ENCODE data around the gene VAV3.
A peak's percentile ranks its signal among the peaks of the same experiment; 100 is the strongest.
"Not testable (repeated sequence)": the region's sequence is repeated elsewhere in the genome, so short reads cannot be mapped to it uniquely, and the experiment has no call there.

VAV3 gene

DNA sequence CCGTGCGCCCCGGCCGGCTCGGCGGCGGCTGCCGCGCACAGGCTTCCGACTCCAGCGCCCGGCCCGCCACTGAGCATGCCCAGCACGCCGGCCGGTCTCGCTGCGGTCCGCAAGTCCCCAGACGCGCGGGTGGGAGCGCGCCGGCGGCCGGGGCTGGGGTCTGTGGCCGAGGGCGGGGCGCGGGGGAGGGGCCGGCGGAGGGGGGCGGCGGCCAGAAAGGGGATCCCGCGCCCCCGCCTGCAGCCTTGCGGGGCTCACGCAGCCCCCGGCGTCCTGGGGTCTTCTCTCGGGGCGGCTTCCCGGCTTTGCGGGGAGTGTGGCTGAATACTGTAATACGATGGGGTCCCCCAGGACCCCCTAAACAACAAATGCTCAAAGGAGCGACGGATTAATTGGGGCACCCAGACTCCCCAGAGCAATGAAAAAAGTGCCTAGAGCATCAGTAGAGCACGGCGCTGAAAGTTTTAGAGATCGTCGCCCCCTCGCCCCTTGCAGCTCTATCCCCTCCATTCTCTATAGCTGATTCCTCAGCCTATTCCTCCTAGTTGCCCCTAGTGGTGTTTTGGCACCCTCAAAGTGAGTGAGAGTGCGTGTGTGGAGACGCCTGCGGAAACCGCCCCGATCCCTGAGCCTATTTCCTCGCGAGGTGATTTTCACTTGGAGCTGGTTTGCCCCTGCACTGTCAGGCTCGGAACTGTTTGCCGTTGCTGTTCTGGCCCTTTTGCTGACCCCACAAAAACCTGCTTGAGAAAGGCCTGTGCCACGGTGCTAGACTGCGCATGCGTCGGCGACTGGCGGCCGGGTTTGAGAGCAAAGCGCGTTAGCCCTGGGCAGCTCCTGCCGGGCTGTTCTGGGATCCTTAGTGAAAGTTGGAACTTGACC lies at the start of gene VAV3:
VAV3 (minus strand) TSS at position 71 of the 882 bp plus-strand sequence. CDS start 311 bp downstream, outside the sequence.
- DNase-seq = peak; percentile 83

- DNase-seq = no peak
Measured at GRCh38 chr1:108012553-108012952, 47.6 kb upstream of the VAV3 start.

DNA sequence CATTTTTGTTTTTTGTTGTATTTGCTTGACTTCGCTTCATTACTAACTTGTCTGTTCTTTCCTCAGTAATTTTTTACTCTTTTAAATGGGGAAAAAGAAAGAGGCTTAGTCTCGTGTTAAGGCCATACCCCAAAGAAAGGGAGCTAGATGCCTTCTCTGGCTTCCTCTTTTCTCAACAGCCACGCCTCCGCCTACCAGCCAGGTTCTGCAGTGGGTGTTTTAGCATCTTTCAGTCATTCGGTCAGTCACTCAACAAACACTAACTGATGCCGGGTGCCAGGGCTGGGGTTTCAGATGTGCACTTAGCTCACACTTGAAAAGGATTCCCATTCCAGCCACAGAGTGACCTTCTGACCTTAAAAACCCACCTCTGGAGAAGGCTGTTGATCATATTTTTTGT lies 46.3 kb upstream of the VAV3 start:
- peak; percentile 16 for DNase-seq

GRCh38 chr1:108010581-108010980 lies 45.6 kb upstream of the VAV3 start:
- no peak for DNase-seq

DNA sequence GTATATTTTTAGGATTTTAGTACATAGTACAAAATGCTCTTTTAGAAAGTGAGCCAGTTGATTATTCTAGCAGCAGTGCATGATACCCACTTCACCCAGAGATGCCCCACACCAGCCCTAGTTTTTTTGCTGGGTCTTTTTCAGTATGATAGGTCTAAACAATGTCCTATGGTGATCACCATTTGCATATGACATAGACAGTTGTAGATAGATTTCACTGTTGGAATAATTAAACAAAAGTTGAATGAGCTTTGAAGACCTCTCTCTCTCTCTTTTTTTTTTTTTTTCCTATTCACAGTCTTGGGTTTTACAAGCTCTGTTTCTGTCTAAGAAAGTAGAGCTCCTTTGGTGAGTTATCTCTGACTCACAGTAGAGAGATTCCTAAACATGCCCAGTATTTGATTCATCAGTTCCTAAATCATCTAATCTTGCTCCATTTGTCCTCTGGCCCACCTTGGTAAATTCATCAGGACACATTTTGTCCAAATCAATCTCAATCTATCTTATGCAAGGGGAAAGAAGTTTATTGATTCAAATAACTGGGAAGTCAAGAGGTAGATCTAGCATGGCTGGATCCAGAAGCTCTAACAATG lies 44.7 kb upstream of the VAV3 start:
- DNase-seq = no peak

DNA sequence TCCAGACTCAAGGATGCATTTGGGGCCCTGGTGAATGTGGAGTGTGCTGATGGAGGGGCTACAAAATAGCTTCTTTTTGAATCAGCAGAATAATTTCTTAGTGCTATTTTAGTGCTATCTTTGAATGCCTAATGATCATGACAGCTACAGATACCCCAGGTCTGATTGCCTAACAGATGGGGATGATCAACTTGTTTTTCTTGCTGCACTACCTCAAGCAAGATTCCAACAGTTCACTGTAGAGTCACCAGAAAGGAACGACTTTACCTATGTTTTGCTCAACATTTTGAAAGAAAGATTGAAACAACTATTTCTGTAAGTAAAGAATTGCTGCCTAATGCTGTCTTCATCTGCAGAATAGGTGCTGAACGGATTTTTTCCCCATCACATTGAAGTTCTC lies 42.6 kb upstream of the VAV3 start:
- no peak for DNase-seq

- no peak for DNase-seq
Measured at GRCh38 chr1:108007070-108007469, 42.1 kb upstream of the VAV3 start.

GRCh38 chr1:108004919-108005318 lies 39.9 kb upstream of the VAV3 start:
- not testable (repeated sequence) for DNase-seq

GRCh38 chr1:108000620-108001111 lies 35.7 kb upstream of the VAV3 start:
- DNase-seq = no peak

DNA sequence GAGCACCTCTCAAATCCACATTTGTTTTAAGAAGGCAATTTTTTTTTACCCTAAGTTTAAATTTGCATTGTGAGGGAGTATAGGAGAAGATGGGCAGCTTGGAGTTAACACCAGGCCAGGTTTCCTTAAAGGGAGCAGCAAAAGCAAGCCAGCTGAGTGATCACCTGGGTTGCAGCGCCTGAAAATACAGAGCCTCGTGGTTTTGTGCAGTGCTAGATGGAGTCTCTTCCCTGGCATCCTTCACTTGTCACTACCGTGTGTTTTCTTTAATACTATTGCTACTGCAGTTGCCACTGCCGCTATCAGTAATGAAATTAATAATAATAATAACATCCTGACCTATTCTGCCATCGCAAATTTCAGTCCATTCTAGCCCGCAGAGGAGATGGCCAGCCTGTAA lies 35.2 kb upstream of the VAV3 start:
- DNase-seq = no peak

DNA sequence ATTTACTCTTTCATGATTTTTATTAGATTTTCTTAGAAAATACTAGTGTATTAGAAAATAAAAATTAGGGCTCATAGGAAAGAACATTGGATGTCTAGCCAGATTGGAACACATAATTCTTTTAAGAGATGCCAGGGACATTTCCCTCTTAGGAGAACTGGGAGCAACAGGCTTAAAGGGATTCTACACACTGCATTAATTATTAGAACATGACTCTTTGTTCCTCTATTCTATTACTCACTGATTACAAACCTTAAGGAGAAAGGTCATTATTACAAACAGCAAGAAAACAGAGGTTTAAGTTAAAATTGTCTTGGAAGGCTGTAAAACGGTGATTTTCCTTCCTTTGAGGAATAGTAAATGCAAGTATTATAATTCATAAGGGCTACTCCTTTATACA lies 32.9 kb upstream of the VAV3 start:
- DNase-seq = no peak

- no peak for DNase-seq
Measured at GRCh38 chr1:107993920-107994319, 28.9 kb upstream of the VAV3 start.

GRCh38 chr1:107992347-107992746 lies 27.4 kb upstream of the VAV3 start:
- no peak for DNase-seq

- peak; percentile 51 for DNase-seq
Measured at GRCh38 chr1:107991371-107992066, 26.5 kb upstream of the VAV3 start.

GRCh38 chr1:107990606-107991005 lies 25.6 kb upstream of the VAV3 start:
- DNase-seq = no peak

GRCh38 chr1:107981277-107981676 lies 16.3 kb upstream of the VAV3 start:
- no peak for DNase-seq

DNA sequence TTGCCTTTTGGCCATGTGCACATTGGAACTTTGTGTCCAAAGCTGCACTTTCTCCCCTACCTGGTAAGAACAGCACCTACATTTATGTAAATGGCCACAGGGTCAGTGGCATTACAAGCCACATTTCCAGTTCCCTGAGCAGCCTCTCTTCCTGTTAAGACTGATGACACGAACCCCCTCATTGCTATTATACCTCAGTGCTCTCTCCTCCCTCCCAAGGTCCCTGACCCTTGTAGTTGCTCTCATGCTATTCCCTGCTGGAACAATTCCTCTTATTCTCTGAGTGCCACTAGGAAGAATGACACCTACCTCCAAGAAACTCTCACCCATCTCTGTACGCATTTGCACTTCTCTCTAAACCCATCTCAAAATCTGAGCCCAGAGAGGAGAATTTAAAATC lies 14.9 kb upstream of the VAV3 start:
- DNase-seq = no peak

DNA sequence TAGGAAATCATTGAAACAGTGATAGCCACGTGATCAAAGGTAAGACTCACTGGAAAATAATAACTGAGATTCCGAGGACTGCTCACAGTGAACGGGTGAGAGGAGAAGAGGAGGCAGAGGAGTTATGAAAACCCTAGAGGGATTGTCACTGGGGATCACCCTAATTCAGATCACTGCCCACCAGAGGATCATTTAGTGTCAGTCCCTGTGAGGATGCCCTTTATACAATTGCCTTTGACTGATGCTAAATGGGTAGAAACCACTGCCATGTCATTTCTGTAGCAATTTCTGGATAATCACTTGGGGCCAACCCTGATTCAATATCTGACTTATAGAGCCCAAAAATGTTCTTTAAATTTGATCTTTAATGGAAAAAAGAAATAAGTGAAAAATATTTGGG lies 14.1 kb upstream of the VAV3 start:
- DNase-seq = no peak

GRCh38 chr1:107976836-107977235 lies 11.9 kb upstream of the VAV3 start:
- DNase-seq = no peak

- no peak for DNase-seq
Measured at GRCh38 chr1:107976431-107976830, 11.5 kb upstream of the VAV3 start.

GRCh38 chr1:107975851-107976250 lies 10.9 kb upstream of the VAV3 start:
- no peak for DNase-seq

DNA sequence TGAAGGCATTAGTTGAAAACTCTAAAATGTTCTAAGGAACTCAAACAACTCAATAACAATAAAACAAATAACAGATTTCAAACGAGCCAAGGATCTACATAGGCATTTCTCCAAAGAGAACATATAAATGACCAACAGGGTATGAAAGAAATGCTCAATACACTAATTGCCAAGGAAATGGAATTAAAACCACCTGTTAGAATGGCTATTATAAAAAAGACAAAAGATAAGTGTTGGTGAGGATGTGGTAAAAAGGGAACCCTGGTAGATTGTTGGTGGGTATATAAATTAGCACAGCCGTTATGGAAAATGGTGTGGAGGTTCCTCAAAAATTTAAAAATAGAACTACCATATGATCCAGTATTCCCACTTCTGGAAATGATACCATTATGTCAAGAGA lies 9.1 kb upstream of the VAV3 start:
- no peak for DNase-seq

- DNase-seq = no peak
Measured at GRCh38 chr1:107972391-107973180, 7.6 kb upstream of the VAV3 start.

Measured in MV-4-11 (cell line).